H9 (cell line): Measurements from ENCODE around the gene LIN28B. TPM values are rescaled to one million over a fixed set of nuclear protein-coding genes. Genes with fewer than 3 reads are reported as not detected.

Experiments used
- DNase-seq: peaks from one replicate; pipeline ENCODE4 v3.0.0-alpha.2; 2017
- H2AFZ ChIP-seq: one replicate; pipeline ENCODE4 v1.6.1; 2013; ENCODE audit warnings: mild to moderate bottlenecking, low read length, control low read depth, moderate library complexity
- H2AK5ac ChIP-seq: 2 replicates; pipeline ENCODE4 v1.6.1; 2013; ENCODE audit warnings: low read length, control low read depth, mixed read lengths; ENCODE audit not compliant: insufficient read length
- H2BK120ac ChIP-seq: one replicate; pipeline ENCODE4 v1.6.1; 2013; ENCODE audit warnings: low read depth, mild to moderate bottlenecking, low read length, control low read depth, inconsistent platforms; ENCODE audit not compliant: poor library complexity, severe bottlenecking
- H2BK12ac ChIP-seq: 2 replicates; pipeline ENCODE4 v1.6.1; 2013; ENCODE audit warnings: low read length, control low read depth, mixed read lengths, low read depth; ENCODE audit not compliant: insufficient read length
- H2BK15ac ChIP-seq: 2 replicates; pipeline ENCODE4 v1.6.1; 2013; ENCODE audit warnings: low read depth, low read length, control low read depth
- H2BK20ac ChIP-seq: one replicate; pipeline ENCODE4 v1.6.1; 2013; ENCODE audit warnings: low read depth, mild to moderate bottlenecking, low read length, control low read depth, inconsistent platforms; ENCODE audit not compliant: poor library complexity, severe bottlenecking
- H2BK5ac ChIP-seq: 2 replicates; pipeline ENCODE4 v1.6.1; 2013; ENCODE audit warnings: low read length, control low read depth, mixed read lengths; ENCODE audit not compliant: insufficient read length
- H3K14ac ChIP-seq: 2 replicates; pipeline ENCODE4 v1.6.1; 2013; ENCODE audit warnings: low read length, control low read depth; ENCODE audit not compliant: insufficient read depth
- H3K18ac ChIP-seq: 2 replicates; pipeline ENCODE4 v1.6.1; 2013; ENCODE audit warnings: low read depth, mild to moderate bottlenecking, mixed read lengths, low read length, control low read depth; ENCODE audit not compliant: insufficient read length
- H3K23ac ChIP-seq: 2 replicates; pipeline ENCODE4 v1.6.1; 2013; ENCODE audit warnings: low read length, control low read depth, mixed read lengths, low read depth; ENCODE audit not compliant: insufficient read length
- H3K23me2 ChIP-seq: 2 replicates; pipeline ENCODE4 v1.6.1; 2013; ENCODE audit warnings: low read depth, mild to moderate bottlenecking, mixed read lengths, low read length, control low read depth; ENCODE audit not compliant: insufficient read length, poor library complexity, severe bottlenecking
- H3K27ac ChIP-seq: 2 replicates; pipeline ENCODE4 v1.5.1; 2013; ENCODE audit warnings: low read length, control low read depth, mixed read lengths, low read depth; ENCODE audit not compliant: insufficient read length
- H3K27me3 ChIP-seq: 2 replicates; pipeline ENCODE4 v1.6.1; 2013; ENCODE audit warnings: low read length, control low read depth, inconsistent platforms; ENCODE audit not compliant: insufficient read depth
- H3K4ac ChIP-seq: 2 replicates; pipeline ENCODE4 v1.6.1; 2013; ENCODE audit warnings: low read depth, mild to moderate bottlenecking, control low read depth, inconsistent platforms, low read length, moderate library complexity
- H3K4me1 ChIP-seq: 2 replicates; pipeline ENCODE4 v1.6.1; 2013; ENCODE audit warnings: low read length, control low read depth, inconsistent platforms; ENCODE audit not compliant: insufficient read depth
- H3K4me2 ChIP-seq: 2 replicates; pipeline ENCODE4 v1.6.1; 2013; ENCODE audit warnings: low read length, control low read depth, mixed read lengths; ENCODE audit not compliant: insufficient read length, insufficient read depth
- H3K56ac ChIP-seq: 2 replicates; pipeline ENCODE4 v1.6.1; 2013; ENCODE audit warnings: low read depth, mild to moderate bottlenecking, mixed read lengths, low read length, control low read depth; ENCODE audit not compliant: insufficient read length
- H3K79me1 ChIP-seq: 2 replicates; pipeline ENCODE4 v1.6.1; 2013; ENCODE audit warnings: low read depth, mild to moderate bottlenecking, moderate library complexity, low read length, control low read depth, inconsistent platforms; ENCODE audit not compliant: insufficient read depth, poor library complexity, severe bottlenecking
- H3K79me2 ChIP-seq: 2 replicates; pipeline ENCODE4 v1.6.1; 2013; ENCODE audit warnings: low read length, control low read depth, inconsistent platforms; ENCODE audit not compliant: insufficient read depth
- H3K9ac ChIP-seq: 2 replicates; pipeline ENCODE4 v1.6.1; 2013; ENCODE audit warnings: low read length, control low read depth, mixed read lengths; ENCODE audit not compliant: insufficient read length; ENCODE audit errors: extremely low read depth
- H3K9me3 ChIP-seq: one replicate; pipeline ENCODE4 v1.6.1; 2013; ENCODE audit warnings: low read depth, low read length, inconsistent platforms; ENCODE audit not compliant: control insufficient read depth
- H3T11ph ChIP-seq: one replicate; pipeline ENCODE4 v1.6.1; 2013; ENCODE audit warnings: mild to moderate bottlenecking, low read length, control low read depth, inconsistent platforms
- H4K20me1 ChIP-seq: one replicate; pipeline ENCODE4 v1.6.1; 2013; ENCODE audit not compliant: control insufficient read depth, insufficient read length, insufficient read depth
- H4K5ac ChIP-seq: 2 replicates; pipeline ENCODE4 v1.6.1; 2013; ENCODE audit warnings: low read depth, mild to moderate bottlenecking, mixed read lengths, low read length, control low read depth; ENCODE audit not compliant: insufficient read length
- H4K8ac ChIP-seq: replicated peaks from 2 replicates; pipeline ENCODE4 v1.6.1; 2013; ENCODE audit warnings: low read length, control low read depth, mixed read lengths, low read depth; ENCODE audit not compliant: insufficient read length
- H4K91ac ChIP-seq: 2 replicates; pipeline ENCODE4 v1.6.1; 2013; ENCODE audit warnings: low read depth, mild to moderate bottlenecking, moderate library complexity, mixed read lengths, low read length, control low read depth; ENCODE audit not compliant: insufficient read length
- H3K27ac Mint-ChIP-seq, 3 experiments: 2 replicates in 2 of 3; 3 replicates in 1 of 3; pipeline ENCODE4 v1.8.0; 2020 to 2021; ENCODE audit warnings: mixed read lengths in 3 of 3, mild to moderate bottlenecking in 1 of 3, moderate library complexity in 1 of 3
- H3K27me3 Mint-ChIP-seq: 2 replicates; pipeline ENCODE4 v1.8.0; 2021; ENCODE audit warnings: low read depth, mild to moderate bottlenecking, moderate library complexity, mixed read lengths
- H3K36me3 Mint-ChIP-seq, 3 experiments: 2 replicates in 2 of 3; 3 replicates in 1 of 3; pipeline ENCODE4 v1.8.0; 2020 to 2021; ENCODE audit warnings: low read depth in 3 of 3, mixed read lengths in 3 of 3; ENCODE audit not compliant: insufficient read depth in 1 of 3
- H3K4me1 Mint-ChIP-seq, 2 experiments: 2 replicates each; pipeline ENCODE4 v1.8.0; 2020; ENCODE audit warnings: mixed read lengths in 2 of 2
- H3K4me3 Mint-ChIP-seq, 2 experiments: 2 replicates in 1 of 2; 3 replicates in 1 of 2; pipeline ENCODE4 v1.8.0; 2020 to 2021; ENCODE audit warnings: mild to moderate bottlenecking in 2 of 2, mixed read lengths in 2 of 2, moderate library complexity in 1 of 2
- H3K9me3 Mint-ChIP-seq, 2 experiments: 2 replicates in 1 of 2; 3 replicates in 1 of 2; pipeline ENCODE4 v1.8.0; 2020; ENCODE audit warnings: mild to moderate bottlenecking in 2 of 2, mixed read lengths in 2 of 2, moderate library complexity in 1 of 2
- WGBS: extraction: QIAGEN DNeasy Blood & Tissue Kit; methylation state at CpG from one replicate; pipeline ENCODE4 v1.1.7; 2013; ENCODE audit warnings: missing lambda C conversion rate, low lambda C conversion rate, mixed read lengths; ENCODE audit not compliant: insufficient read length; ENCODE audit errors: extremely low coverage; 5-methylcytosine and 5-hydroxymethylcytosine counted together
- total RNA-seq: library from RNA; stranded (reverse); gene quantifications from 2 replicates; pipeline ENCODE4 v1.2.1, GENCODE V29; 2021
- TF ChIP-seq, protein P1 (sequence below): fragments of 200-600 bp; sonication (generic); conservative IDR thresholded peaks from 3 replicates; pipeline ENCODE4 v1.8.0; 2021; ENCODE audit warnings: antibody characterized with exemption, mild to moderate bottlenecking

LIN28B gene
- total RNA-seq, 1 experiment from 2014 or later: 110 TPM

DNA sequence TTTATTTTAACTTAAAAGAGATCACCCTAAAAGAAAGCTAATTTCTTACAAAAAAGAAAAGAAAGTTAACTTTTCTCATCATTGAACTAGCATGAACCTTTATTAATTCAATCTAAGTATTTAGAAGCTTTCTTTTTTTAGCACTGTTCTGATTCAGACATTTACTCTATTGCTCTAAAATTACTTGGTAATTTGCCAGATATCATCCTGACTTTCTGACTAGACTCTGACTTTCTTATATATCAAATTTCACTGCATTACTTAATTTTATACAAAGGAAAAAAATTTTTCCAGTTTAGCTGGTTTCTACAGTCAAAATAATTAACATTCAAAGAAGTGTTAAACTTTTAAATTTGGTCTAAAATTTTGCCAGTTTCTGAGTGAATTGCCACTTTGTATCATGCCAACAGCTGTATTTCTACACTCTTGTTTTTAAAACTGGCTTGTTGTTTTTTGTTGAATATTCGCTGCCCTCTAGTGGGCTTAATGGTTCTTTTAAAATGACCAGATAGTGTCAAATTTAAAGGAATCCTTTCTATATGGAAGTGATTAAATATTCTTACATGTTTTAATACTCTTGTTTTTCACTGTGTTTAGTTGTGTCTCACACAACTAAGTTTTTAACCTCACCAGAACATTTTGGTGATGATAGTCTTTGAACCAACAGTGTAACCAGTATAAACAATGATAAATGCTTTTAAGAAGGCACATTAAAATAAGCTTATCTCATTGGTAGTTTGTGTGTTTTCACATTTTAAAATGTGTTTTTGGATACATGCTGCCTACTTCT is 120.9 kb downstream of the LIN28B start:
- H2BK20ac ChIP-seq: no peak overlapping the region
- H4K91ac ChIP-seq: no peak overlapping the region
- H4K20me1 ChIP-seq: no peaks in the 10 kb centered on the region
- H2BK120ac ChIP-seq: no peak overlapping the region
- no peak overlapping the region for H3K4me2 ChIP-seq
- H2BK5ac ChIP-seq: no peak overlapping the region
- TF ChIP-seq, protein P1, sequence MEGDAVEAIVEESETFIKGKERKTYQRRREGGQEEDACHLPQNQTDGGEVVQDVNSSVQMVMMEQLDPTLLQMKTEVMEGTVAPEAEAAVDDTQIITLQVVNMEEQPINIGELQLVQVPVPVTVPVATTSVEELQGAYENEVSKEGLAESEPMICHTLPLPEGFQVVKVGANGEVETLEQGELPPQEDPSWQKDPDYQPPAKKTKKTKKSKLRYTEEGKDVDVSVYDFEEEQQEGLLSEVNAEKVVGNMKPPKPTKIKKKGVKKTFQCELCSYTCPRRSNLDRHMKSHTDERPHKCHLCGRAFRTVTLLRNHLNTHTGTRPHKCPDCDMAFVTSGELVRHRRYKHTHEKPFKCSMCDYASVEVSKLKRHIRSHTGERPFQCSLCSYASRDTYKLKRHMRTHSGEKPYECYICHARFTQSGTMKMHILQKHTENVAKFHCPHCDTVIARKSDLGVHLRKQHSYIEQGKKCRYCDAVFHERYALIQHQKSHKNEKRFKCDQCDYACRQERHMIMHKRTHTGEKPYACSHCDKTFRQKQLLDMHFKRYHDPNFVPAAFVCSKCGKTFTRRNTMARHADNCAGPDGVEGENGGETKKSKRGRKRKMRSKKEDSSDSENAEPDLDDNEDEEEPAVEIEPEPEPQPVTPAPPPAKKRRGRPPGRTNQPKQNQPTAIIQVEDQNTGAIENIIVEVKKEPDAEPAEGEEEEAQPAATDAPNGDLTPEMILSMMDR: peak; percentile 69
- no peaks in the 10 kb centered on the region for H3K27me3 Mint-ChIP-seq
- peaks cover 9 to 26% (median 22%) of the 10 kb centered on the region in 3 experiments; a peak in 6 of 7 replicates for H3K36me3 Mint-ChIP-seq
- H3K9me3 Mint-ChIP-seq: no peaks in the 10 kb centered on the region
- no peaks in the 10 kb centered on the region for H3K4me1 ChIP-seq
- H3K4me3 Mint-ChIP-seq: no peak overlapping the region
- H2AK5ac ChIP-seq: no peak overlapping the region
- no peak overlapping the region for H4K5ac ChIP-seq
- 0 out of 7 replicates have a peak overlapping the region, but pooled peaks of 2 of the 3 experiments have one; percentile 18 to 20 for H3K27ac Mint-ChIP-seq
- no peak overlapping the region for H2BK15ac ChIP-seq
- no CpG with 5 or more reads among the region's 1 CpG for WGBS
- no peak overlapping the region for H3K9ac ChIP-seq
- H3T11ph ChIP-seq: no peak overlapping the region
- H3K23me2 ChIP-seq: no peaks in the 10 kb centered on the region
- H3K23ac ChIP-seq: no peak overlapping the region
- no peak overlapping the region for H4K8ac ChIP-seq
- H3K79me2 ChIP-seq: no peaks in the 10 kb centered on the region
- no peaks in the 10 kb centered on the region for H3K9me3 ChIP-seq
- H3K27ac ChIP-seq: no peak overlapping the region
- no peaks in the 10 kb centered on the region for H3K27me3 ChIP-seq
- no peak overlapping the region for H3K18ac ChIP-seq
- H3K4ac ChIP-seq: no peak overlapping the region
- peaks cover 0 to 2% of the 10 kb centered on the region in 2 experiments; a peak in 1 of 4 replicates for H3K4me1 Mint-ChIP-seq
- H3K14ac ChIP-seq: no peak overlapping the region
- no peak overlapping the region for H2BK12ac ChIP-seq
- H3K56ac ChIP-seq: no peak overlapping the region
- H2AFZ ChIP-seq: no peak overlapping the region
- no peak for DNase-seq
- H3K79me1 ChIP-seq: no peaks in the 10 kb centered on the region
